ENCODE measurements around the gene NPHP4. TPM values are rescaled to one million over a fixed set of nuclear protein-coding genes. Genes with fewer than 3 reads are reported as not detected.

Gene NPHP4
- total and polyA plus RNA-seq, 10 of the 15 experiments (the other 5 are each of a cell fraction or from before 2014, with no cell fraction given): 0.16 to 10.5 (median 3.1) TPM

GRCh38 chr1:5953386-5953785, 38.8 kb downstream of the NPHP4 start:
- CTCF ChIA-PET: interaction anchor here (1.6 kb wide), 1 partner anchor 232 kb away, joined by 3 read pairs; no protein-coding TSS in a partner anchor
- no peaks in the 10 kb centered on the region for H3K79me2 ChIP-seq (ENCODE audit: control insufficient read depth, insufficient read depth, low read length)
- TF ChIP-seq BMI1 (IDR thresholded peaks at IDR 0.05; ENCODE audit: borderline replicate concordance) (no peak), FOXK2 (IDR thresholded peaks at IDR 0.05) (no peak), REST (IDR thresholded peaks at IDR 0.05; ENCODE audit: low read depth, low read length) (no peak), USF2 (IDR thresholded peaks at IDR 0.05; ENCODE audit: borderline replicate concordance, low read depth, low read length) (no peak), E2F8 (IDR thresholded peaks at IDR 0.05; ENCODE audit: low read depth, partially characterized antibody) (no peak), GATAD2B (conservative IDR thresholded peaks at IDR 0.05; ENCODE audit: low read depth) (no peak), MYB (IDR thresholded peaks at IDR 0.05; ENCODE audit: borderline replicate concordance, low read depth, low read length) (no peak), SUPT20H (IDR thresholded peaks at IDR 0.05; ENCODE audit: borderline replicate concordance, control insufficient read depth, low read depth, low read length) (no peak), SP1 (IDR thresholded peaks at IDR 0.05; ENCODE audit: low read depth, low read length) (no peak), KLF5 (IDR thresholded peaks at IDR 0.05; ENCODE audit: partially characterized antibody) (no peak), PBX3 (IDR thresholded peaks at IDR 0.05; ENCODE audit: insufficient replicate concordance, low read depth, low read length) (no peak), KDM1A (IDR thresholded peaks at IDR 0.05; ENCODE audit: borderline replicate concordance) (no peak), ZNF24 (IDR thresholded peaks at IDR 0.05) (no peak), NBN (IDR thresholded peaks at IDR 0.05) (no peak), HCFC1 (IDR thresholded peaks at IDR 0.05; ENCODE audit: low read length) (no peak)

More at GRCh38 chr1:5953386-5953785, 38.8 kb downstream of the NPHP4 start:
- 98% methylated on average over 10 of the region's 11 CpGs for WGBS (ENCODE audit: insufficient coverage, insufficient replicate concordance, low lambda C conversion rate, missing lambda C conversion rate)
- BruUV-seq (replicated peaks): no TSS peak
- ChIA-PET SMC1A (ENCODE audit: uncharacterized antibody, unreplicated experiment) (no interaction called here), RAD21 (ENCODE audit: unreplicated experiment) (no interaction called here), POLR2A (no interaction called here)
- no peaks in the 10 kb centered on the region for H3K4me1 ChIP-seq (ENCODE audit: control insufficient read depth, insufficient read depth, low read length)
- H3K4me2 ChIP-seq (ENCODE audit: control insufficient read depth, insufficient read depth): no peak overlapping the region
- ATAC-seq: no peak
- no peak overlapping the region for H3K9ac ChIP-seq (ENCODE audit: control insufficient read depth, insufficient read depth, low read length)
- FAIRE-seq: no peak
- H3K27me3 ChIP-seq (replicated peaks in 1 of 2; ENCODE audit: control insufficient read depth in 2 of 2, insufficient read depth in 2 of 2, low read length in 1 of 2): no peaks in the 10 kb centered on the region
- intact Hi-C loops (cut with micrococcal nuclease; ENCODE audit: unreplicated experiment) (no loop called here), in situ Hi-C loops (cut with MboI) (no loop called here)
- H2AFZ ChIP-seq (ENCODE audit: control insufficient read depth, low read depth, low read length): no peak overlapping the region
- no peaks in the 10 kb centered on the region for H4K20me1 ChIP-seq (ENCODE audit: control insufficient read depth, insufficient read depth)
- H3K27ac ChIP-seq (ENCODE audit: control insufficient read depth, insufficient read depth): no peak overlapping the region
- H3K36me3 ChIP-seq (ENCODE audit: control insufficient read depth in 2 of 2, insufficient read depth in 2 of 2, low read length in 1 of 2): no peaks in the 10 kb centered on the region; a peak in 2 of 4 replicates
- no peak for DNase-seq (ENCODE audit: low read depth, low spot score)
- no peaks in the 10 kb centered on the region for H3K9me3 ChIP-seq (replicated peaks; ENCODE audit: control insufficient read depth, insufficient read depth, low read length)
- H3K4me3 ChIP-seq: no peak overlapping the region

All from GM12878 (cell line).